H1 (cell line): Measurements from ENCODE around the gene TP53BP2. TPM values are rescaled to one million over a fixed set of nuclear protein-coding genes. Genes with fewer than 3 reads are reported as not detected.

Source experiments
- CTCF ChIA-PET: fragments of 300-600 bp; sonication (Branson Sonifier 250); formaldehyde crosslinking; loops from one replicate; lab custom pipeline; 2021; ENCODE audit not compliant: partially characterized antibody; lab: Charles Lee
- POLR2A ChIA-PET: fragments of 300-600 bp; sonication (Branson Sonifier 250); formaldehyde crosslinking; loops from one replicate; lab custom pipeline; 2021; ENCODE audit warnings: inconsistent platforms; ENCODE audit not compliant: partially characterized antibody; lab: Charles Lee
- DNase-seq, 2 experiments: peaks; one replicate each; pipeline versions ENCODE4 v3.0.0 to v3.0.0-alpha.2; 2010 to 2022; ENCODE audit warnings: low spot score in 2 of 2, low read depth in 1 of 2, mixed read lengths in 1 of 2
- FAIRE-seq: peaks from 2 replicates; lab custom pipeline; 2011; peaks lifted over from hg19 to GRCh38; lab: Jason Lieb, UNC
- H2AFZ ChIP-seq: 2 replicates; pipeline ENCODE4 v1.8.1; 2012; ENCODE audit warnings: low read length, inconsistent platforms
- H2AK5ac ChIP-seq: 2 replicates; pipeline ENCODE4 v1.6.1; 2013; ENCODE audit warnings: low read depth, low read length
- H2BK120ac ChIP-seq: replicated peaks from 2 replicates; pipeline ENCODE3; 2013; ENCODE audit warnings: low read depth, low read length, inconsistent platforms
- H2BK12ac ChIP-seq: 2 replicates; pipeline ENCODE4 v1.6.1; 2013; ENCODE audit warnings: low read depth, low read length
- H2BK15ac ChIP-seq: 2 replicates; pipeline ENCODE4 v1.6.1; 2013; ENCODE audit warnings: low read length
- H2BK20ac ChIP-seq: 2 replicates; pipeline ENCODE4 v1.6.1; 2013; ENCODE audit warnings: low read length
- H2BK5ac ChIP-seq: 2 replicates; pipeline ENCODE4 v1.6.1; 2013; ENCODE audit warnings: low read depth, low read length
- H3K14ac ChIP-seq: 2 replicates; pipeline ENCODE4 v1.6.1; 2013; ENCODE audit warnings: inconsistent platforms; ENCODE audit not compliant: insufficient read length
- H3K18ac ChIP-seq: 2 replicates; pipeline ENCODE4 v1.6.1; 2013; ENCODE audit warnings: low read length; ENCODE audit errors: extremely low read depth
- H3K23ac ChIP-seq: 2 replicates; pipeline ENCODE4 v1.6.1; 2013; ENCODE audit warnings: inconsistent platforms; ENCODE audit not compliant: insufficient read length
- H3K23me2 ChIP-seq: 2 replicates; pipeline ENCODE4 v1.6.1; 2013; ENCODE audit warnings: low read depth, low read length
- H3K27ac ChIP-seq: 2 replicates; pipeline ENCODE4 v1.6.1; 2011; ENCODE audit warnings: low read depth, low read length, inconsistent platforms
- H3K27me3 ChIP-seq, 4 experiments: replicated peaks in 1 of 4; 1 replicate in 1 of 4; 2 replicates in 3 of 4; pipeline versions ENCODE4 v1.6.1 to v1.8.1; 2011 to 2013; ENCODE audit warnings: low read length in 3 of 4, mild to moderate bottlenecking in 3 of 4, inconsistent platforms in 2 of 4, mixed read lengths in 2 of 4, moderate library complexity in 1 of 4; ENCODE audit not compliant: control insufficient read depth in 3 of 4, insufficient read depth in 3 of 4; ENCODE audit errors: extremely low read depth in 1 of 4
- H3K36me3 ChIP-seq, 4 experiments: 2 replicates each; pipeline versions ENCODE4 v1.6.1 to v1.8.1; 2011 to 2013; ENCODE audit warnings: mild to moderate bottlenecking in 4 of 4, low read length in 3 of 4, moderate library complexity in 2 of 4, control low read depth in 1 of 4, inconsistent platforms in 1 of 4; ENCODE audit not compliant: insufficient read depth in 4 of 4, control insufficient read depth in 2 of 4
- H3K4ac ChIP-seq: replicated peaks from 2 replicates; pipeline ENCODE3; 2013; ENCODE audit warnings: low read length, low read depth, mixed read lengths, inconsistent platforms; ENCODE audit not compliant: insufficient read length
- H3K4me1 ChIP-seq, 4 experiments: replicated peaks in 1 of 4; 1 replicate in 1 of 4; 2 replicates in 3 of 4; pipeline versions ENCODE4 v1.6.1 to v1.8.1; 2011 to 2013; ENCODE audit warnings: low read length in 3 of 4, inconsistent platforms in 2 of 4, mixed read lengths in 1 of 4; ENCODE audit not compliant: insufficient read depth in 4 of 4, control insufficient read depth in 3 of 4
- H3K4me2 ChIP-seq, 2 experiments: 2 replicates each; pipeline versions ENCODE4 v1.6.1 to v1.8.1; 2011 to 2013; ENCODE audit warnings: low read depth in 2 of 2, low read length in 2 of 2, control low read depth in 1 of 2, inconsistent platforms in 1 of 2, mild to moderate bottlenecking in 1 of 2; ENCODE audit not compliant: insufficient read depth in 1 of 2
- H3K4me3 ChIP-seq, 4 experiments: fragments of 200-600, 300-600 bp in 1 of 4; sonication (generic), shearing (Covaris generic), sonication (Bioruptor Twin) in 1 of 4; 2 replicates each; pipeline versions ENCODE4 v1.5.1 to v1.8.1; 2011 to 2016; ENCODE audit warnings: low read length in 4 of 4, low read depth in 3 of 4, control low read depth in 2 of 4, inconsistent platforms in 2 of 4, mild to moderate bottlenecking in 2 of 4, mixed read lengths in 1 of 4, moderate library complexity in 1 of 4; ENCODE audit not compliant: insufficient read depth in 2 of 4; ENCODE audit errors: extremely low read depth in 1 of 4
- H3K56ac ChIP-seq: replicated peaks from 2 replicates; pipeline ENCODE3; 2013; ENCODE audit warnings: low read depth, mild to moderate bottlenecking, mixed read lengths, low read length, inconsistent platforms; ENCODE audit not compliant: insufficient read length
- H3K79me1 ChIP-seq: 2 replicates; pipeline ENCODE4 v1.6.1; 2013; ENCODE audit warnings: low read depth, low read length, control low read depth
- H3K79me2 ChIP-seq, 2 experiments: 2 replicates each; pipeline versions ENCODE4 v1.6.1 to v1.8.1; 2012 to 2013; ENCODE audit warnings: low read length in 2 of 2, mild to moderate bottlenecking in 2 of 2, inconsistent platforms in 1 of 2; ENCODE audit not compliant: insufficient read depth in 2 of 2, control insufficient read depth in 1 of 2
- H3K9ac ChIP-seq, 4 experiments: replicated peaks in 1 of 4; 1 replicate in 1 of 4; 2 replicates in 3 of 4; pipeline versions ENCODE4 v1.6.1 to v1.8.1; 2011 to 2013; ENCODE audit warnings: low read depth in 3 of 4, low read length in 3 of 4, control low read depth in 2 of 4, mild to moderate bottlenecking in 2 of 4, moderate library complexity in 2 of 4, inconsistent platforms in 1 of 4; ENCODE audit errors: extremely low read depth in 1 of 4
- H3K9me3 ChIP-seq, 2 experiments: 2 replicates each; pipeline versions ENCODE4 v1.6.1 to v1.8.1; 2012 to 2013; ENCODE audit warnings: mild to moderate bottlenecking in 2 of 2, moderate library complexity in 2 of 2, control low read depth in 1 of 2, inconsistent platforms in 1 of 2, low read depth in 1 of 2, low read length in 1 of 2, mixed read lengths in 1 of 2; ENCODE audit not compliant: insufficient read depth in 2 of 2
- H4K20me1 ChIP-seq, 2 experiments: replicated peaks in 1 of 2; 2 replicates each; pipeline versions ENCODE3 to v1.8.1; 2011 to 2013; ENCODE audit warnings: inconsistent platforms in 2 of 2, low read length in 2 of 2, mild to moderate bottlenecking in 1 of 2; ENCODE audit not compliant: insufficient read depth in 2 of 2, control insufficient read depth in 1 of 2
- H4K5ac ChIP-seq: 2 replicates; pipeline ENCODE4 v1.6.1; 2013; ENCODE audit warnings: low read length, low read depth, mixed read lengths, inconsistent platforms; ENCODE audit not compliant: insufficient read length
- H4K8ac ChIP-seq: 2 replicates; pipeline ENCODE4 v1.8.0; 2013; ENCODE audit warnings: mild to moderate bottlenecking, moderate library complexity, low read length, inconsistent platforms; ENCODE audit not compliant: insufficient read depth; ENCODE audit errors: extremely low read depth
- H4K91ac ChIP-seq: replicated peaks from 2 replicates; pipeline ENCODE3; 2013; ENCODE audit warnings: low read length, mixed read lengths, inconsistent platforms; ENCODE audit not compliant: insufficient read length
- BACH1 ChIP-seq: IDR thresholded peaks from 2 replicates; pipeline ENCODE4 v1.6.1; 2012; ENCODE audit warnings: low read length, improper control_type of control experiment
- BCL11A ChIP-seq, 2 experiments: IDR thresholded peaks; one replicate each; pipeline ENCODE4 v1.6.1; 2011; ENCODE audit warnings: low read depth in 2 of 2, low read length in 2 of 2, mild to moderate bottlenecking in 2 of 2
- FOSL1 ChIP-seq: IDR thresholded peaks from 2 replicates; pipeline ENCODE4 v1.6.1; 2011; ENCODE audit warnings: mild to moderate bottlenecking, low read depth, low read length, moderate library complexity; ENCODE audit not compliant: insufficient read depth
- GABPA ChIP-seq: IDR thresholded peaks from 2 replicates; pipeline ENCODE4 v1.6.1; 2011; ENCODE audit warnings: mild to moderate bottlenecking, low read length, moderate library complexity, borderline replicate concordance; ENCODE audit not compliant: insufficient read depth
- JUND ChIP-seq: IDR thresholded peaks from 2 replicates; pipeline ENCODE4 v1.6.1; 2011; ENCODE audit warnings: mild to moderate bottlenecking, improper control_type of control experiment, low read length
- KDM1A ChIP-seq: fragments of 200-600, 300-600 bp; sonication (generic); IDR thresholded peaks from 2 replicates; pipeline ENCODE4 v1.7.1; 2016; ENCODE audit warnings: mild to moderate bottlenecking, low read length, borderline replicate concordance
- NANOG ChIP-seq: IDR thresholded peaks from 2 replicates; pipeline ENCODE4 v1.6.1; 2011; ENCODE audit warnings: low read length, low read depth, mild to moderate bottlenecking, inconsistent platforms; ENCODE audit not compliant: insufficient read depth, poor library complexity, severe bottlenecking
- RNF2 ChIP-seq: fragments of 200-900, 300-1000 bp; sonication (generic); IDR thresholded peaks from 2 replicates; pipeline ENCODE4 v1.7.1; 2016; ENCODE audit warnings: borderline replicate concordance, low read depth, mild to moderate bottlenecking, antibody characterized with exemption, low read length; ENCODE audit not compliant: poor library complexity, severe bottlenecking; ENCODE audit errors: missing control alignments
- SIRT6 ChIP-seq: IDR thresholded peaks from one replicate; pipeline ENCODE4 v1.7.1; 2012; ENCODE audit warnings: low read length, inconsistent platforms
- SP4 ChIP-seq: IDR thresholded peaks from 2 replicates; pipeline ENCODE4 v1.6.1; 2012; ENCODE audit warnings: low read length, inconsistent platforms
- TCF12 ChIP-seq: IDR thresholded peaks from 2 replicates; pipeline ENCODE4 v1.6.1; 2011; ENCODE audit warnings: low read depth, mild to moderate bottlenecking, low read length
- WGBS, 2 experiments: shearing (Covaris generic) in 1 of 2; methylation state at CpG; one replicate each; pipeline versions ENCODE4 v1.1.6 to v1.1.7; 2013 to 2015; ENCODE audit warnings: low lambda C conversion rate in 2 of 2, mixed read lengths in 2 of 2, inconsistent platforms in 1 of 2, low coverage in 1 of 2, missing lambda C conversion rate in 1 of 2; ENCODE audit not compliant: insufficient replicate concordance in 2 of 2, insufficient coverage in 1 of 2, insufficient read length in 1 of 2; ENCODE audit errors: extremely low coverage in 1 of 2, missing lambda C conversion rate in 1 of 2; 5-methylcytosine and 5-hydroxymethylcytosine counted together
- polyA plus RNA-seq, 7 experiments: library from polyadenylated mRNA; depleted of rRNA in 3 of 7; stranded (reverse) in 5 of 7; unstranded in 2 of 7; fragments of >200 nt in 5 of 7; fragments of 200-250 nt in 2 of 7; gene quantifications; 1 replicate in 5 of 7; 2 replicates in 1 of 7; 4 replicates in 1 of 7; pipeline versions ENCODE4 v1.2.1 to v1.2.3, GENCODE V29; 2011 to 2013; ENCODE audit warnings: missing spikeins in 2 of 7, mixed read lengths in 2 of 7
- total RNA-seq: library from RNA; stranded (reverse); fragmentation: NEBNext Ultra II Directional; extraction: Animal tissue kit (Norgen Biotek cat#: 25700); gene quantifications from 2 replicates; pipeline ENCODE4 v1.2.1, GENCODE V29; 2021
- TF ChIP-seq, protein P1 (sequence below), 3 experiments: IDR thresholded peaks; 1 replicate in 2 of 3; 2 replicates in 1 of 3; pipeline versions ENCODE4 v1.5.1 to v1.6.1; 2011; ENCODE audit warnings: low read length in 3 of 3, mild to moderate bottlenecking in 3 of 3, inconsistent platforms in 2 of 3, low read depth in 1 of 3, moderate library complexity in 1 of 3; ENCODE audit not compliant: insufficient read depth in 1 of 3; ENCODE audit errors: control extremely low read depth in 1 of 3

Gene TP53BP2
- total and polyA plus RNA-seq, 2 of the 8 experiments (the other 6 are each of a cell fraction or from before 2014, with no cell fraction given) = 18.0 to 38.7 TPM

- CTCF ChIA-PET = interaction anchor here (0.9 to 2.1 kb wide), 3 partner anchors 9 to 125 kb away, joined by 3 to 7 read pairs (median 4); no protein-coding TSS in a partner anchor
- no peak overlapping the region for H4K91ac ChIP-seq
- no peak overlapping the region for H3K4ac ChIP-seq
- peaks cover 16 to 54% (median 27%) of the 10 kb centered on the region in 4 experiments; a peak in 7 of 8 replicates for H3K36me3 ChIP-seq
- no peak overlapping the region for H2AFZ ChIP-seq
- no peaks in the 10 kb centered on the region for H4K20me1 ChIP-seq
- H2AK5ac ChIP-seq = no peak overlapping the region
- 83% methylated on average over 4 of the region's 4 CpGs; no CpG with 5 or more reads in 1 of the 2 experiments for WGBS, 2 experiments
- H3K27me3 ChIP-seq = no peaks in the 10 kb centered on the region
- no peak overlapping the region for H2BK120ac ChIP-seq
- POLR2A ChIA-PET = no interaction called here
- H3K23me2 ChIP-seq = no peaks in the 10 kb centered on the region
- no peak overlapping the region for H4K5ac ChIP-seq
- H3K9me3 ChIP-seq = no peaks in the 10 kb centered on the region
- no peak overlapping the region for H4K8ac ChIP-seq
- H3K4me1 ChIP-seq = no peaks in the 10 kb centered on the region
- H2BK20ac ChIP-seq = no peak overlapping the region
- DNase-seq (no peak), FAIRE-seq (no peak)
- no peak overlapping the region for H2BK5ac ChIP-seq
- H2BK15ac ChIP-seq = no peak overlapping the region
- H2BK12ac ChIP-seq = no peak overlapping the region
- H3K27ac ChIP-seq = no peak overlapping the region
- H3K23ac ChIP-seq = no peak overlapping the region
- H3K18ac ChIP-seq = no peak overlapping the region
- H3K79me1 ChIP-seq = no peaks in the 10 kb centered on the region
- no peak overlapping the region for H3K4me2 ChIP-seq
- no peak overlapping the region for H3K56ac ChIP-seq
- H3K79me2 ChIP-seq = no peaks in the 10 kb centered on the region
- H3K4me3 ChIP-seq = no peak overlapping the region
- H3K9ac ChIP-seq = no peak overlapping the region
- H3K14ac ChIP-seq = no peak overlapping the region
- TF ChIP-seq BACH1 (no peak), BCL11A (IDR thresholded peaks at IDR 0.05; ENCODE audit: low read depth in 2 of 2, low read length in 2 of 2) (no peak), TCF12 (no peak), GABPA (no peak), SP4 (no peak), KDM1A (no peak), FOSL1 (no peak), SIRT6 (no peak), RNF2 (no peak), JUND (no peak), NANOG (no peak)
- TF ChIP-seq, protein P1, sequence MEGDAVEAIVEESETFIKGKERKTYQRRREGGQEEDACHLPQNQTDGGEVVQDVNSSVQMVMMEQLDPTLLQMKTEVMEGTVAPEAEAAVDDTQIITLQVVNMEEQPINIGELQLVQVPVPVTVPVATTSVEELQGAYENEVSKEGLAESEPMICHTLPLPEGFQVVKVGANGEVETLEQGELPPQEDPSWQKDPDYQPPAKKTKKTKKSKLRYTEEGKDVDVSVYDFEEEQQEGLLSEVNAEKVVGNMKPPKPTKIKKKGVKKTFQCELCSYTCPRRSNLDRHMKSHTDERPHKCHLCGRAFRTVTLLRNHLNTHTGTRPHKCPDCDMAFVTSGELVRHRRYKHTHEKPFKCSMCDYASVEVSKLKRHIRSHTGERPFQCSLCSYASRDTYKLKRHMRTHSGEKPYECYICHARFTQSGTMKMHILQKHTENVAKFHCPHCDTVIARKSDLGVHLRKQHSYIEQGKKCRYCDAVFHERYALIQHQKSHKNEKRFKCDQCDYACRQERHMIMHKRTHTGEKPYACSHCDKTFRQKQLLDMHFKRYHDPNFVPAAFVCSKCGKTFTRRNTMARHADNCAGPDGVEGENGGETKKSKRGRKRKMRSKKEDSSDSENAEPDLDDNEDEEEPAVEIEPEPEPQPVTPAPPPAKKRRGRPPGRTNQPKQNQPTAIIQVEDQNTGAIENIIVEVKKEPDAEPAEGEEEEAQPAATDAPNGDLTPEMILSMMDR (IDR thresholded peaks at IDR 0.05; ENCODE audit: control extremely low read depth in 1 of 3, insufficient read depth in 1 of 3, low read depth in 1 of 3, low read length in 3 of 3) = no peak
These were observed 61.2 kb downstream of the TP53BP2 start for GRCh38 chr1:223784541-223784940.
